Testis (tissue), 3 donors: ENCODE measurements around the gene MPRIP. TPM values are rescaled to one million over a fixed set of nuclear protein-coding genes. Genes with fewer than 3 reads are reported as not detected.
"Not testable (repeated sequence)": the region's sequence is repeated elsewhere in the genome, so short reads cannot be mapped to it uniquely, and the experiment has no call there.

Experiments used
- DNase-seq: peaks from one replicate; pipeline ENCODE4 v3.0.0-alpha.2; 2019
- H3K27ac ChIP-seq, 2 donors: fragments of 200-600 bp; sonication (generic); one replicate each; pipeline ENCODE4 v1.5.1; 2019
- H3K27me3 ChIP-seq: fragments of 200-600 bp; sonication (generic); one replicate; pipeline ENCODE4 v1.5.1; 2019
- H3K36me3 ChIP-seq: fragments of 200-600 bp; sonication (generic); one replicate; pipeline ENCODE4 v1.5.1; 2017; ENCODE audit warnings: low read depth; ENCODE audit errors: missing control alignments
- H3K4me1 ChIP-seq: fragments of 200-600 bp; sonication (generic); one replicate; pipeline ENCODE4 v1.5.1; 2019
- H3K4me3 ChIP-seq, 2 donors: fragments of 200-600 bp; sonication (generic); one replicate each; pipeline ENCODE4 v1.5.1; 2017 to 2019
- H3K9me3 ChIP-seq: fragments of 200-600 bp; sonication (generic); one replicate; pipeline ENCODE4 v1.5.1; 2017
- POLR2A ChIP-seq: fragments of 450-650 bp; IDR thresholded peaks from one replicate; pipeline ENCODE4 v1.6.1; 2017; ENCODE audit warnings: antibody characterized with exemption, mild to moderate bottlenecking, moderate library complexity
- WGBS, 2 donors: methylation state at CpG; one replicate each; pipeline ENCODE4 v1.1.5; 2018; 5-methylcytosine and 5-hydroxymethylcytosine counted together
- intact Hi-C: fragments of 100-400 bp; cut with DNase I; formaldehyde crosslinking; loops from one replicate; pipeline ENCODE4 v1.15.1; 2023; ENCODE audit warnings: low total_unique reads
- polyA plus RNA-seq: library from polyadenylated mRNA; stranded (reverse); fragments of 350-450 nt; fragmentation: Illumina TruSeq; extraction: RNeasy Lipid Tissue Mini Kit (QIAGEN cat#74804); gene quantifications from one replicate; pipeline ENCODE4 v1.2.3, GENCODE V29; 2014; ENCODE audit warnings: low read depth, low replicate concordance; ENCODE audit not compliant: insufficient read depth
- total RNA-seq, 2 donors: library from RNA; depleted of rRNA; stranded (reverse); fragments of >200 nt; gene quantifications; one replicate each; pipeline ENCODE4 v1.2.3, GENCODE V29; 2016
- TF ChIP-seq, protein P1 (sequence below), 3 experiments: fragments of 450-650 bp in 2 of 3; fragments of 200-600 bp in 1 of 3; sonication (generic) in 1 of 3; IDR thresholded peaks; one replicate each; pipeline ENCODE4 v1.5.1; 2016 to 2019; ENCODE audit warnings: antibody characterized with exemption in 3 of 3, mild to moderate bottlenecking in 2 of 3, moderate library complexity in 1 of 3

Gene MPRIP
- total and polyA plus RNA-seq, 3 donors from 2014 or later: 191 to 337 (median 304) TPM

DNA sequence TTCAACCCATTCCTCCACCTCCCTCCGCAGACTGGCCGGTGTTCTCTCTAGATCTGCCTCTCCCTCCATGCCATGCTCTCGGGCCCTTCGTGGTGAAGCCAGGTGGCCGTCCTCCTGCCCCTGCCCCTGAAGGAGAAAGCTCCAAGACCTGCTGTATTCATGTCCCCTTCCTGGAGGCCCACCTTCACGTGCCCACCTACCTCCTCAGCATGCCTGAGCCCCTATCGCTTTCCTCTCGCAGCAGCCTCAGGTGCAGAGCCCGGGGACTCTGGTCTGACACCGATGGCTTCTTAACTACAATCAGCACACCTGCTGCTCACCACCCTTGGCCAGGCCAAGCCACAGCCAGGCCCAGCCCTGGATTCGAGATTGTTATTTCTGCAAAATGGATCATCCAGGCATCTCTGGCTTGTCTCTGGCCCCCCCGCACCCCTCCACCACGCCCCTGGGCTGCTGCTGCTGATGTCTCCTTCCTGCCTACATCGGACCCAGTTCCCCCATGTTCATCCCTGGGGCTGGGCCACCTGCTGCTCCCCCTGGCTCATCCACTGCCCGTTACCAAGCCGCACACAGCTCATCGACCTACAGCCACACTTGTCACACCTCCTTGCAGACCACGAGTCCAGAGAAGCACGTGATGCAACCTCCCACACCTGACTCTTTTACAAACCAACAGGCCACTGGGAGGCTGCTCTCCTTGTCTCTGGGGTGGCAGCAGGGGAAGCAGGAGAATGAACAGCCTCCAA is 37.8 kb upstream of the MPRIP start:
- Histone ChIP-seq H3K9me3 (no peaks in the 10 kb centered on the region), H3K36me3 (no peaks in the 10 kb centered on the region), H3K4me1 (peaks cover 3% of the 10 kb centered on the region), H3K4me3 (no peak overlapping the region), H3K27me3 (no peaks in the 10 kb centered on the region), H3K27ac (no peak overlapping the region)
- WGBS, 2 donors: 86 to 89% methylated on average over 19 of the region's 19 CpGs
- intact Hi-C loops: no loop called here
- DNase-seq: no peak
- TF ChIP-seq, protein P1, sequence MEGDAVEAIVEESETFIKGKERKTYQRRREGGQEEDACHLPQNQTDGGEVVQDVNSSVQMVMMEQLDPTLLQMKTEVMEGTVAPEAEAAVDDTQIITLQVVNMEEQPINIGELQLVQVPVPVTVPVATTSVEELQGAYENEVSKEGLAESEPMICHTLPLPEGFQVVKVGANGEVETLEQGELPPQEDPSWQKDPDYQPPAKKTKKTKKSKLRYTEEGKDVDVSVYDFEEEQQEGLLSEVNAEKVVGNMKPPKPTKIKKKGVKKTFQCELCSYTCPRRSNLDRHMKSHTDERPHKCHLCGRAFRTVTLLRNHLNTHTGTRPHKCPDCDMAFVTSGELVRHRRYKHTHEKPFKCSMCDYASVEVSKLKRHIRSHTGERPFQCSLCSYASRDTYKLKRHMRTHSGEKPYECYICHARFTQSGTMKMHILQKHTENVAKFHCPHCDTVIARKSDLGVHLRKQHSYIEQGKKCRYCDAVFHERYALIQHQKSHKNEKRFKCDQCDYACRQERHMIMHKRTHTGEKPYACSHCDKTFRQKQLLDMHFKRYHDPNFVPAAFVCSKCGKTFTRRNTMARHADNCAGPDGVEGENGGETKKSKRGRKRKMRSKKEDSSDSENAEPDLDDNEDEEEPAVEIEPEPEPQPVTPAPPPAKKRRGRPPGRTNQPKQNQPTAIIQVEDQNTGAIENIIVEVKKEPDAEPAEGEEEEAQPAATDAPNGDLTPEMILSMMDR (IDR thresholded peaks at IDR 0.05): no peak
- no peak for TF ChIP-seq POLR2A

DNA sequence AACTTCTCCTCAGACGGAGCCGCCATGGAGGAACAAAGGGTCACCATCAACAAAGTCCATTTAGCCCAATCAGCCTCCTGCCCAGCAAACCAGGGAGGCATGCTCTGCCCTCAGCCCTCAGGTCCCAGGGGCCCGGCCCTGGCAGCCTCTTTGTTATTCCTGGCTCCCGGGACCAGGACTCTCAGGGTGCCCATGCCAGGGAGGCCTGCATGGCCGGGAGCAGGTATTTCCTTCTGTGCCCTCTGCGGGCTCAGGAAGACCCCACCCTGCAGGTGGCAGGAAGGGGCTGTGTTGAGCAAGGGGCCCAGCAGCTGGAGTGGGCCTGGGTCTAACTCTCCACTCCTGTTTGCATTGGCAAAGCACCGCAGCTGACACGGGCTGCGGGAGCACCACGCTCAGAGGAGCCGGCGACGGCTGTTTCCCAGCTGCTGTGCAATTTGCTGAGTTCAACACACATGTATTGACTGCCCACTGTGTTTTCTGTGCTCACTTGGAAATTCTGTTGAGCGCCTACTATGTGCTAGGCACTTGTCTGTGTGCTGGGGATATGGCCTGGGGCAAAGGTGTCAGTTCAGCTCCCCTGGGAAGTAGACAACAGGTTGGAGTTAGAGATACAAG is 37.2 kb upstream of the MPRIP start:
- H3K9me3 ChIP-seq, intact Hi-C loops: not testable (repeated sequence)

DNA sequence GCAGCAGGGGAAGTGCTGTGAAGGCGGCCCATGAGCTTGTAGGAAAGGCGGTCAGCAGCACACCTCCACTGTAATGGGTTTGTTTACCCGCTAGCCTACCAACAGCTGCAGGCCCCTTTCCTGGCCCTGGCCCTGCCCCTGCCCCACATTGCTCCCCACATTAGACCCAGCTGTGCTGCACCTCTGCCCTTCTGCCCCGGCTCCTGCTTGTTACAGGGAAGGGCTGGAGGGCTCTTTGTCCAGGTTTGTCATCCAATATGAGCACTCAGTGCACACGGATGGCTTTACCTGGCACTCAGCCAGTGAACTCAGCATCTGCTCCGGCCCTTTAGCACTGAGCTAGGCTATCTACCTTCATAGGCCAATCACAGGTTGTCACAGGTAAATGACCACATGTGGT is 34.4 kb upstream of the MPRIP start:
- 93 to 100% methylated on average over 4 to 5 of the region's 6 CpGs for WGBS, 2 donors
- H3K4me1 ChIP-seq, intact Hi-C loops: not testable (repeated sequence)

More for the DNA sequence above, 37.2 kb upstream of the MPRIP start:
- not testable (repeated sequence) for H3K27ac ChIP-seq, H3K27me3 ChIP-seq, H3K4me3 ChIP-seq, H3K36me3 ChIP-seq, H3K4me1 ChIP-seq, DNase-seq
- 80 to 84% methylated on average over 9 to 12 of the region's 14 CpGs for WGBS, 2 donors

DNA sequence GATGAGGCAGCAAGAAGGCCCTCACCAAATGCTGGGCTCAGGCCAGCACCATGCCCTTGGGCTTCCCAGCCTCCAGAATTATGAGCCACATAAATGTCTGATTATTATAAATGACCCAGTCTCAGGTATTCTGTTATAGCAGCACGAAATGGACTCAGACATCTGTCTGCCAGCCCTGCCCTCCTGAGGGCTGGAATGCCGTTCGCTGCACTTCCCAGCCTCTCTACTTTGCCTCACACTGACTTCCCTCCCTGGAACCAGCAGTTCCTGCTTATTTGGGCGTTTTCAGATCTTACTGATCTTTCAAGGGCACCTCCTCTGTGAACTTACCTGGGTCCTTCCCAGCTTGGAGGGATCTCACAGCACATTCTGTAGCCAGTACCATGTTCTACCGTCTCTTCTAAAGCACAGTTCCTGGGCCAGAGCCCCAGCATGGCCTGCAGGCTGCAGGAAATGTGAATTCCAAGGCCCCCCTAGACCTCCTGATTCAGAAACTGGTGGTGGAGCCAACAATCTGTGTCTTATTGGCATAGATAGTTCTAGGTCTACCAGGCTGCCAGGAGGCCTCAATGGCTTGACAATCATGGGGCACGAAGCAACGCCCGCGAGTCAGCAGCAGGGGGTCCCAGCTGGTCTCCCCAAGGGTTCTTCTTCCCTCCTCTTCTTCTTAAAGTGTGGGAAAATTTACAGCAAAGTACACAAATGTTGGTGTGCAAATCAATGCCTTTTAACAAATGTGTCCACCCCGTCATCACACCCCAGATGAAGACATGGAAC is 33.4 kb upstream of the MPRIP start:
- WGBS, 2 donors: 85 to 90% methylated on average over 10 of the region's 10 CpGs
- H3K27me3 ChIP-seq, H3K36me3 ChIP-seq, H3K4me3 ChIP-seq, intact Hi-C loops, DNase-seq, H3K27ac ChIP-seq, H3K9me3 ChIP-seq, H3K4me1 ChIP-seq: not testable (repeated sequence)

More for the DNA sequence above, 34.4 kb upstream of the MPRIP start:
- not testable (repeated sequence) for H3K27ac ChIP-seq, DNase-seq, H3K36me3 ChIP-seq, H3K27me3 ChIP-seq, H3K4me3 ChIP-seq, H3K9me3 ChIP-seq

DNA sequence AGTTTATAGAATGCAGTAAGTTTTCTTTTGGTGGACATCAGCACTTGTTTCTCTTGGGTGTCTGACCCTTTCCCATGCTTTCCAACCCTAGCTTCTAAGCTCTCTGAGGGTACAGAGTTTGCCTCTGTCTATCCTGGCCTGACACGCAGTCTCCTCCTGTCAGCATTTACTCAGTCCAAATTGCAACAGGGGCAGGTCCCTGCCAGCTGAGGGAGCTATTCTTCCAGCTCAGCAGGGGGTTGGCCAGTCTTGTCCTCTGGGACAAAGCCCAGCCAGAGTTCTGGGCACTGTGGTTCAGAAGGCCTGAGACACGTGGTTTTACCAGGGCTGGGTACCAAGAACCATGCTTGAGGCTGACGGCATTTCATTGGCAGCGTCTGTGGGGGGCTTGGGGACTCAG is 32.3 kb upstream of the MPRIP start:
- intact Hi-C loops, H3K9me3 ChIP-seq, H3K27ac ChIP-seq, H3K36me3 ChIP-seq, H3K4me3 ChIP-seq, H3K27me3 ChIP-seq, H3K4me1 ChIP-seq, DNase-seq: not testable (repeated sequence)
- WGBS, 2 donors: 67 to 69% methylated on average over 1 of the region's 4 CpGs

DNA sequence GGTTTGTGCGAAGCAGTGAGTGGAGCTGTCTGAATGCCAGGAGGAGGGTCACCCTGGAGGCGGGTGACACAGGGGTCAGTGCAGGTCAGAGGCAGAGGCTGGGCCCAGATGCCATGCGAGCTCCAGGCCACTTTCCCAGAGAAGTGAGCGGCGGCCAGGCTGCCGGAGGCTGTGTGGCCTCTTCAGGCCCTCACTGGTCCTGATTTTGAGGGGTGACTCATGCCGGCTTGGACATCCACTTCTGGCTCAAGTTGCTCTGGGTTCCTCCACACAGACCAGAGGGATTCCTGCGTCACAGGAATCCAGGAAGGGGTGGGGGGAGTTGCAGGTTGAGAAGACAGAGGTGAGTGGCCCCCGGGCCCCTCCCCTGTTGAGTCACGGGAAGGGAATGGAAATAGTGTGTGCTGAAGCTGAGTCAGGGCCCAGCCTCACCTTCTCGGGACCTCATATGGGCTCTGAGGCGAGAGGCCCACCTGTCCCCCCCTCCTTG is 31.7 kb upstream of the MPRIP start:
- H3K9me3 ChIP-seq, H3K4me1 ChIP-seq, intact Hi-C loops, H3K4me3 ChIP-seq, H3K36me3 ChIP-seq, H3K27ac ChIP-seq, DNase-seq, H3K27me3 ChIP-seq: not testable (repeated sequence)
- no CpG with 5 or more reads among the region's 12 CpGs for whole genome bisulfite sequencing, 2 donors

DNA sequence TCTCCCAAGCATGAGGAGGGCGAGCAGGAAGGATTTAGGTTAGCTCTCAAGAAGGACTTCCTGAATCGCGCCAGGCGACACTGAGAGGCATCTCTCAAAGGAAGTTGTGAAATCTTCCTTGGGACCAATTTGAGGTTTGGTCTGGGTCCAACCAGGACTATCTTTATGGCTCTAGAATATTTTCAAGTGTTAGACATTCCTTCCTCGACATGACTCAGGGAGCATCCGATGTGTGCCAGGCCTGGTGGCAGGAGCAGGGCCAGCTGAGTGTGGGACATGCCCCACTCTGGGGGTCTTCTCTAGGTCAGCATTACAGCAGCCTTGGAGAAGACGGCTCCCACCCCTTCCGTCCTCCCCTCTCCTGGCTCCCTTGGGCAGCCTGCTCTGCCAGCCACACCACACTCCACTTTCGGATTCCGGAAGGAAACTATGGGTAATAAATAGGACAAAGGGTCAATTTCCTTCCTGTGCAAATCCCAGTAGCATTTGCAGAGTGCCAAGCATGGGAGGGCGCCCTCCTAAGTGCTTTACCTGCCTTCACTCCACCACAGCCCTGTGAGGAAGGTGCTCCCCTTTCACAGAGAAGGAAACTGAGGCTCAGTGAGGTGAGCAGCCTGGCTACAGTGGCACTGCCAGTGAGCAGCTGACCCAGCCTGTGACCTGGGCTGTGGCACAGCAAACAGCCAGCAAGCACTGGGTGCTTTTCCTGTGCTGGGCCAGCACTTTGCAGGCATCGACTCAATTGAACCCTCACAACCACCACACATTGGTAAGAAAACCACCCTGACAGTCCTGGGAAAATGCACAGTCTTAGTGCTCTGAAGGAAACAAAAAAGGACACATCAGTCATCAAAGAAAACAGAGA is 31.0 kb upstream of the MPRIP start:
- H3K4me3 ChIP-seq, H3K9me3 ChIP-seq, H3K4me1 ChIP-seq, DNase-seq, H3K27me3 ChIP-seq, H3K36me3 ChIP-seq, intact Hi-C loops, H3K27ac ChIP-seq: not testable (repeated sequence)
- 88% methylated on average over 5 of the region's 12 CpGs; no CpG with 5 or more reads in 1 of the 2 donors for WGBS, 2 donors

DNA sequence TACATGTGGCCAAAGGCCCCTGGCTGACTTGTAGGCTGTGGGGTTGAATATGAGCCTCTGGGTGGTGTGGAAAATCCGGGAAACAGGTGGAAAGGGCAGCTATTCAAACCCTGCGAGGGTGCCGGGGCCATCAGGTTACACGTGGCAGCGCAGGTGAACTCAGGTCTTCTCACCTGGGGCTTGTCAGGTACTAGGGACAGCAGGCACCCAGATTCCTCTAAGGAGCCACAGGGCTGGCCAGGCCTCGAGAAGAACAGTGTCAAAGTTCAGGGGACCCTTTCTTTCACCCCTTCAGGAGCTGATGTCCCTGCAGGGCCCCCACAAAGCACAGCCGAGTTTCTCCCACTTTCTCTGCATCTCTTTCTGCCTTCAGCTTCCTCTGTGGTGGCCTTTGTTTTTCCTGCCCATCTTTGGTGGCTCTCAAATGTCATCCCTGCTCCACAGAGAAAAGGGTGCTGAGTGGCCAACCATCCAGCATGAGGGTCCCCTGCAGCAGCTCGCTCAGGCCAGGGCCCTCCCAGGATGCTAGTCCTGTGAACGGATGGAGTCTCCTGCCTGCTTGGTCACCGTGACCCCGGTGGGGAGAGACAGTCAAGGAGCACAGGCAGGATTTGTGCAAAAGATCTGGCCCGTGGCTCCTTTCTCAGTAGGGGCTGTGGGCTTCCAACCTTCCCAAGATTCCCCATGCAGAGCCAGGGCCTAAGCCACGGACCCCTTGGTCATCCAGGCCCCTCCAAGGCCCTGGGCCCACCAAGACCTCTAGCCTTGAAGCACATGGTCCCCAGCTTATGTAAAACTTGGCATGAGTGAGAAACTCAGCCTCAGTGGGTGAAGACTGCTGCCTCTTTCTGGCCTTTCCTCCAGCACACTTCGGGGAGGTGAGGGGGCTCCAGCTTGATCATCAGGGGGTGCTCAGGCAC is 28.2 kb upstream of the MPRIP start:
- DNase-seq, intact Hi-C loops, H3K4me3 ChIP-seq, H3K4me1 ChIP-seq, H3K9me3 ChIP-seq, H3K36me3 ChIP-seq, H3K27ac ChIP-seq, H3K27me3 ChIP-seq: not testable (repeated sequence)
- WGBS, 2 donors: 91 to 94% methylated on average over 7 to 13 of the region's 14 CpGs

DNA sequence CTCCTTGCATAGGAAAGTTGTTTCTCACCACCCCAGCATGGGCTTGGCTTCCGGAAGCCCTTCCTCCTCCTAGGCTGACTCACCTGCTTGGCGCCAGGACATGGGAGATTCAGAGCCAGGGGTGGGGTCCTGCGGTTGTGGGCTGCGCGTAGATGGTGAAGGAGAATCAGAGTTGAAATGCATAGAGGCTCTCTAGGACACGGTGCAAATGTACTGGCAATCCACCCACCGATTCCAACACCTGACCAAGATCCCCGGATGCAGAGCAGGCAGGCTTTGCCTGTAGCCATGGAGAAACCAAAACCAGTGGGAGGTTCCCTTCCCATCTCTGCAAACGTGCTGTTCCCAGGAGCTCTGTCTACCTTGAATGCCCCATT is 27.5 kb upstream of the MPRIP start:
- 87 to 88% methylated on average over 7 to 9 of the region's 9 CpGs for WGBS, 2 donors
- H3K9me3 ChIP-seq: not testable (repeated sequence)

More for the DNA sequence above, 27.5 kb upstream of the MPRIP start:
- DNase-seq, H3K27ac ChIP-seq, H3K27me3 ChIP-seq, H3K4me1 ChIP-seq, intact Hi-C loops, H3K36me3 ChIP-seq, H3K4me3 ChIP-seq: not testable (repeated sequence)
